ELR (cell line): ENCODE measurements around the gene GIMAP6.
"Not testable (repeated sequence)": the region's sequence is repeated elsewhere in the genome, so short reads cannot be mapped to it uniquely, and the experiment has no call there.

ENCODE experiments used
- DNase-seq: peaks from one replicate; pipeline ENCODE4 v3.0.0-alpha.2; 2015; ENCODE audit warnings: low read depth

Gene GIMAP6

GRCh38 chr7:150645259-150646020 lies 13.3 kb upstream of the GIMAP6 start:
- DNase-seq = no peak

DNA sequence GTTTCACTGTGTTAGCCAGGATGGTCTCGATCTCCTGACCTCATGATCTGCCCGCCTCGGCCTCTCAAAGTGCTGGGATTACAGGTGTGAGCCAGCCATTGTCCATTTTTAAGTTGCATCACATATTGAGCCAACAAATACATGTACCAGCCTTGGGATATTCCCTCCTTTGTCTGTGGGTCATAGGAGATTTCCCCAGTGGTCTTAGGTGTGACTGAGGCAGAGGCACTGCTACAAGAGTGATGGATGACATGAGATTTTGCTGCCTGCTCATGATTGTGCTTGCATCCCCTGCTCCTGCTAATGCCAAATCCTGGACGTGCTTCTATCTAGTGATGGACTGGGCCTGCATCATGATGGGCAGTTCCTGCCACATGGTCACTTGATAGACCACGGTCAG lies 10.7 kb upstream of the GIMAP6 start:
- DNase-seq = no peak

GRCh38 chr7:150641854-150642253 lies 9.7 kb upstream of the GIMAP6 start:
- DNase-seq = no peak

DNA sequence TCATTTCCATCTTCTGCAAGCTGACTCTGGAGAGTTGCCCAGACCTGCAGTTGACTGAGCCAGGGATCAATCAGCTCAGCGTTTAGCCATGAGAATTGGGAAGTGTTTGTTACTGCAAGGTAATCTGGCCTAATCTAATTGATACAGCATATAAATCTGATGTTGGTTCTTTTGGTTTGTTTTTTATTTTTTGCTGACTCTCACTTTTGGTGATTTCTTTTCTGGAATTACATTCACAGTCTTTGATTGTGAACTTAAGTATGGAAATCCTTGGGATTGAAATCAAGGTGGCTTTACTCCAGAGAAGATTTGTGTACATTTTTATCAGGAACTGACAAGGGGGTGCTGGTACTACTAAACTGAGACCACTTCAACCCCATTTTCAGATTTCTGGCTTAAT lies 1.7 kb upstream of the GIMAP6 start:
- DNase-seq = no peak

DNA sequence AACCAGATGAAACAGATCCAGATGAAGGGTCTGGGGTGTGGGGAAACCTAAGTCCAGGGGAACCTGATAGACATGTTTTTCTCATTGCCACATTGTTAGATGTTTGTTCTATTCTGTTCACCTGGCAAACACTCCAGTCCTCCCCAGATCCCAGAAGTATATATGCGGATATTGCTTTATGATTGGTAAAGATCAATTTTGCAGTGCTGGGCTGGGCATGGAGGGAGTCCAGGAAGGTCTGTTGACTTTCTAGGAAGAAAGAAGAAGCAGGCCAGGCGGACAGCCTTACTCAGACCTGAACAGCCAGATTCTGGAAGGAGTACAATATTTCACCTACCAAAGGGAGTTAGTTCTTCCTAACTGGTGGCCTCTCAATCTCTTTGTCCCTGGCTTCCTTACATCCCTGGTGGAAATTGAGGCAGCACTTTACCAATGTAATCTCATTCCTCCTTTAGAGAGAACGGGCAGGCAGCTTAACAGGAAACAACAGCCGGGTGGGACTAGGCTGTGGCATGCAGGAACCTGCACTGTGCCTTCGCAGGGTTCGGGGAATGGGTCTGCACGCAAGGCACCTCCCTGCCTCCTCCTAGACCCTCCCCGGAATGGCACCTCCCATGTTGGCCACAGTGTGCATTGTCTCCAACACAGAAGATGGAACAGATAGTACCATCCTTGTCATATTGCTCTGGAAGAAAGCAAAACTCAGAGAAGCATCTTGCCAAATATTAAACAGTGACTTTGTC lies 930 bp downstream of the GIMAP6 start:
- DNase-seq = no peak

- no peak for DNase-seq
Measured at GRCh38 chr7:150629347-150629746, 2.8 kb downstream of the GIMAP6 start.

- DNase-seq = no peak
Measured at GRCh38 chr7:150627959-150628358, 4.2 kb downstream of the GIMAP6 start.

GRCh38 chr7:150626696-150627095 lies 5.5 kb downstream of the GIMAP6 start:
- no peak for DNase-seq

GRCh38 chr7:150621376-150621775 lies 10.8 kb downstream of the GIMAP6 start:
- DNase-seq = no peak

- DNase-seq = no peak
Measured at GRCh38 chr7:150620617-150621371, 11.4 kb downstream of the GIMAP6 start.

- DNase-seq = no peak
Measured at GRCh38 chr7:150620061-150620460, 12.1 kb downstream of the GIMAP6 start.

DNA sequence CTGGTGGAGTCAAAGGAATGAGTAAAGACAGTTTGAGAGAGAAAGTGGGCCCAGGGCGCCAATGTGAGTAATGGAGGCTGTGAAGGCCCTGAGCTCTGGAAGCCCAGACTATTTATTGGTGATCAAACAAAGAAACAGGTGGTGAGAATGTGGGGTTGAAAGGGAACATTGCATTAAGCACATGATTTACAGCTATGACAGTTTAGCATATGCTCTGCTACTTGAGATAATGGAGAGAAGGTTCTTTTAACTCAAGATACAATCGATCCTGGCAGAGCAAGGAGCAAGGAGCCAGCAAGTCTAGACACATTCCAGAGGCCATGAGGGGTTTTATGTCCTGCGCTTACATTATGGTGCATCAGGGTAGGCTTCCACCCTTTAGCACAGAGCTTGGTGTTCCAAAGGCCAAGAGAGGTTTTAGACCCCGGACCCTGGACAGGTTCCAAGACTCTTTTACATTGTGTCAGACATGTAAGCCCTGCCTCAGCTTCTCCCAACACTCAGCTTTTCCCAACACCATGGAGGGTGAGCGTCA lies 16.9 kb downstream of the GIMAP6 start:
- DNase-seq = not testable (repeated sequence)

GRCh38 chr7:150614426-150614825 lies 17.8 kb downstream of the GIMAP6 start:
- DNase-seq = not testable (repeated sequence)

DNA sequence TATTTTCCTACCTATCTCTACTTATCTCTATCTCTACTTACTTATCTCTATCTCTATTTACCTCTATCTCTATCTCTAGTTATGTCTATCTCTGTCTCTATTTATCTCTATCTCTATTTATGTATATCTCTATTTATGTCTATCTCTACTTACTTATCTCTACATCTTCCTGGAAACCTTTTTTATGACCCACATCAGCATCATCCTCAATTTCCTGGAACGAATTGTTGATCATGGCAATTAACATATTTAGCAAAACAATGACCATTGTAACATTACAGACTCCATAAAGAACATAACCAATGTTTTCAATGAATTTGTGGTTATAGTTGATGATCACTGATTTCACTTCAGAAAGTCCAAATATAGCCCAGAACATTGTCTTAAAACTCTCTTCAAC lies 18.3 kb downstream of the GIMAP6 start:
- DNase-seq = no peak

GRCh38 chr7:150612925-150613324 lies 19.3 kb downstream of the GIMAP6 start:
- no peak for DNase-seq

DNA sequence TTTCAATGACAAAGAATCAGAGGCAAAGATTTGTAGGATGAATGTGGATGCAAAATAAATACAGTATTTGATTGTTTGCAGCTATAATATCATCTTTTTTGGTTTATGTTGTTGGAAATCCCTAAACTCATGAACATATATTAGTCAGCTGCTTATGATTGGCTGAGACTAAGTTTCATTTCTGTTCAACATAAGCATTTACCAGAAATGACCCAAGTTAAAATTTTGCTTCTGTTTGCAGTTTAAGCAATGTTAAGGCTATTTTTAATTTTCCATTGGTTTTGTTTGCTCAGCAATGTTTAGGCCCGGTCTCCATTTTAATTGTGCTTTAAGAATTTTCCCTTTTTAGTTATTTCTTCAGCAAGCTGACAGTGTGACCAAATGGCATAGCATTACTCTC lies 22.0 kb downstream of the GIMAP6 start:
- DNase-seq = no peak

DNA sequence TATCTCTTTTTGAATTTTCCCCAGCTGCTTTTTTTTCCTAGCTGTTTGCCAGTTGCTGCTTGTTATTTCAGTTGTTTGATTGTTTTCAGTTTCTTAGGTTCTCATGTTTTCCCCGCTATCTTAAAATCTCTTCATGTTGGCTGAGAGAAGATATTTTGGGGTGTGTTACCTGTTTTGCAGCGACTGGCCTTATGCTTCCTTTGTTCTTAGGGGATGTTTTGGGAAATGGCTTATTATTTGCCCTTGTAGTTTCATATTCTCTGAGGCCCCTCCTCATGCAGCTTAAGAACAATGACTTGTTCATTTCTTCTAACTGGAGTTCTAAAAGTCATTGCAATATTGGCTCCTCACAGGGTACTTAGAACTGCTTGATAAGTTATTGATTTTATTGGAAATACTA lies 28.6 kb downstream of the GIMAP6 start:
- not testable (repeated sequence) for DNase-seq

GRCh38 chr7:150595361-150595760 lies 36.8 kb downstream of the GIMAP6 start:
- no peak for DNase-seq

DNA sequence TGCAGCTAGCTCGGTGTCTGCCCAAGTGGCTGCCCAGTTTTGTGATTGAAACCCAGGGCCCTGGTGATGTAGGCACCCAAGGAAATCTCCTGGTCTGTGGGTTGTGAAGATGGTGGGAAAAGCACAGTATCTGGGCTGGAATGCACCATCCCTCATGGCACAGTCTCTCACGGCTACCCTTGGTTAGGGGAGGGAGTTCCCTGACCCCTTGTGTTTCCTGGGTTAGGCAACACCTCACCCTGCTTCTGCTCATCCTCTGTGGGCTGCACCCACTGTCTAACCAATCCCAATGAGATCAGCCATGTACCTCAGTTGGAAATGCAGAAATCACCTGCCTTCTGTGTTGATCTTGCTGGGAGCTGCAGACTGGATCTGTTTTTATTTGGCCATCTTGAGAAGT lies 37.4 kb downstream of the GIMAP6 start:
- no peak for DNase-seq

DNA sequence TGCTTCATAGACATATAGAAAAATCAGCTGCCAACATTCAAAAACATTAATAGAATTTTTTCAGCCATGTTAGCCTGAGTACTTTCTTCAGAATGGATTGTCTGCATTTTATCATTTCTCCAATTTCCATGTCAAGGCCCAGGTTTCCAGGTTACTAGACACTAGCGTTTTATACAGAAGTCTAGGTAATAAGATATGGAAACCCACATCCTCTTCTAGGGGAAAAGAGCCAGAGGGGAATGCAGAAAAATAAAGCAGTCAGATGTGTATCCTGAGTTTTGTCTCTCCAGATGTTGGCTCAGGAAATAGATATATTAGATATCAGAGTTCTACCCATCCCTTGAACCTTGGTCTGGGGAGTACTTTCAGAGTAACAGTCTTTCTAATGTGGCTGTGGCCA lies 44.6 kb downstream of the GIMAP6 start:
- DNase-seq = no peak

DNA sequence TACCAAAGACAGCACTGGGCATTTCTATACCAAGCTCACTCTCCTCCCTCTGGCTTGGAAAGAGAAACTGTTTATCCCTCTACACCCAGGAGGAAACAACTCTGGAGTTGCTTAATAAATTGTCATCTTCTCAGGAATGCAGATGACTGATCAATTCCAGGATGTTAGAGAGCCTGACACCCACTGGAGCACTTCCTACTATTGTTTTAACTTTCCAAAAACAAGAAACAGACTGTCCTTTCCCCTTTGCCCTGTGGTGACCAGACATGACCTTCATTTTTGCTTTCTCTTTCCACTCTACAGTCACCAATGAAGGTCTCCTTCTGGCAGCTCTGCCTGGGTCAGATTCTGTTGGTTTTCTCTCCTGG lies 45.4 kb downstream of the GIMAP6 start:
- DNase-seq = no peak

- no peak for DNase-seq
Measured at GRCh38 chr7:150586068-150586784, 46.0 kb downstream of the GIMAP6 start.
